SK-N-SH (cell line): ENCODE data around the gene NIPAL4.

Experiments used
- ELF1 ChIP-seq: IDR thresholded peaks from 2 replicates; pipeline ENCODE4 v1.4.0; 2012
- EP300 ChIP-seq, 2 experiments: IDR thresholded peaks; 2 replicates each; pipeline versions ENCODE4 v1.4.0 to v1.6.1; 2012; ENCODE audit warnings: borderline replicate concordance in 1 of 2, low read depth in 1 of 2, low read length in 1 of 2
- FOXM1 ChIP-seq: IDR thresholded peaks from 2 replicates; pipeline ENCODE4 v1.4.0; 2012; ENCODE audit warnings: low read depth, mild to moderate bottlenecking
- MAX ChIP-seq: IDR thresholded peaks from 2 replicates; pipeline ENCODE4 v1.4.0; 2012; ENCODE audit warnings: low read depth
- MXI1 ChIP-seq: IDR thresholded peaks from 2 replicates; pipeline ENCODE4 v1.6.1; 2012; ENCODE audit warnings: mild to moderate bottlenecking, low read depth, low read length, improper control_type of control experiment
- NRF1 ChIP-seq: IDR thresholded peaks from 2 replicates; pipeline ENCODE4 v1.6.1; 2012; ENCODE audit warnings: low read depth, mild to moderate bottlenecking, low read length
- POLR2AphosphoS5 ChIP-seq: IDR thresholded peaks from 2 replicates; pipeline ENCODE4 v1.6.1; 2012; ENCODE audit warnings: low read depth, low read length
- RAD21 ChIP-seq: IDR thresholded peaks from 2 replicates; pipeline ENCODE4 v1.6.1; 2012; ENCODE audit warnings: mild to moderate bottlenecking, low read length
- REST ChIP-seq: IDR thresholded peaks from 2 replicates; pipeline ENCODE4 v1.6.1; 2012; ENCODE audit warnings: mild to moderate bottlenecking, low read depth, low read length, moderate library complexity
- RFX5 ChIP-seq: IDR thresholded peaks from 2 replicates; pipeline ENCODE4 v1.6.1; 2012; ENCODE audit warnings: mild to moderate bottlenecking, improper control_type of control experiment, low read length
- SMC3 ChIP-seq: IDR thresholded peaks from 2 replicates; pipeline ENCODE4 v1.6.1; 2012; ENCODE audit warnings: low read depth, low read length, improper control_type of control experiment
- TAF1 ChIP-seq: IDR thresholded peaks from 2 replicates; pipeline ENCODE4 v1.6.1; 2012; ENCODE audit warnings: low read depth, mild to moderate bottlenecking, low read length, moderate library complexity, borderline replicate concordance
- ZBTB33 ChIP-seq: IDR thresholded peaks from 2 replicates; pipeline ENCODE4 v1.4.0; 2012; ENCODE audit warnings: low read depth, borderline replicate concordance
- TF ChIP-seq, protein P1 (sequence below): fragments of 200-600 bp; sonication (generic); IDR thresholded peaks from 2 replicates; pipeline ENCODE4 v1.6.1; 2017; ENCODE audit warnings: antibody characterized with exemption, mild to moderate bottlenecking, moderate library complexity

- TF ChIP-seq, protein P1, sequence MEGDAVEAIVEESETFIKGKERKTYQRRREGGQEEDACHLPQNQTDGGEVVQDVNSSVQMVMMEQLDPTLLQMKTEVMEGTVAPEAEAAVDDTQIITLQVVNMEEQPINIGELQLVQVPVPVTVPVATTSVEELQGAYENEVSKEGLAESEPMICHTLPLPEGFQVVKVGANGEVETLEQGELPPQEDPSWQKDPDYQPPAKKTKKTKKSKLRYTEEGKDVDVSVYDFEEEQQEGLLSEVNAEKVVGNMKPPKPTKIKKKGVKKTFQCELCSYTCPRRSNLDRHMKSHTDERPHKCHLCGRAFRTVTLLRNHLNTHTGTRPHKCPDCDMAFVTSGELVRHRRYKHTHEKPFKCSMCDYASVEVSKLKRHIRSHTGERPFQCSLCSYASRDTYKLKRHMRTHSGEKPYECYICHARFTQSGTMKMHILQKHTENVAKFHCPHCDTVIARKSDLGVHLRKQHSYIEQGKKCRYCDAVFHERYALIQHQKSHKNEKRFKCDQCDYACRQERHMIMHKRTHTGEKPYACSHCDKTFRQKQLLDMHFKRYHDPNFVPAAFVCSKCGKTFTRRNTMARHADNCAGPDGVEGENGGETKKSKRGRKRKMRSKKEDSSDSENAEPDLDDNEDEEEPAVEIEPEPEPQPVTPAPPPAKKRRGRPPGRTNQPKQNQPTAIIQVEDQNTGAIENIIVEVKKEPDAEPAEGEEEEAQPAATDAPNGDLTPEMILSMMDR, result no peak
- no peak for TF ChIP-seq EP300 (IDR thresholded peaks at IDR 0.05; ENCODE audit: borderline replicate concordance in 1 of 2, low read depth in 1 of 2, low read length in 1 of 2)
- TF ChIP-seq RAD21, result no peak
- no peak for TF ChIP-seq MAX
- TF ChIP-seq FOXM1, result no peak
- TF ChIP-seq SMC3, result no peak
- no peak for TF ChIP-seq MXI1
- TF ChIP-seq TAF1, result no peak
- no peak for TF ChIP-seq ELF1
- no peak for TF ChIP-seq POLR2AphosphoS5
- TF ChIP-seq ZBTB33, result no peak
- TF ChIP-seq REST, result no peak
- TF ChIP-seq RFX5, result no peak
- TF ChIP-seq NRF1, result no peak
These were observed 50.7 kb downstream of the NIPAL4 start for GRCh38 chr5:157510682-157511081.
